Measurements from ENCODE around the gene TFF1. TPM values are rescaled to one million over a fixed set of nuclear protein-coding genes. Genes with fewer than 3 reads are reported as not detected.

Gene TFF1
- total RNA-seq, 3 donors from 2014 or later (not counting 1 experiment from before 2014, with no cell fraction given) = not detected

DNA sequence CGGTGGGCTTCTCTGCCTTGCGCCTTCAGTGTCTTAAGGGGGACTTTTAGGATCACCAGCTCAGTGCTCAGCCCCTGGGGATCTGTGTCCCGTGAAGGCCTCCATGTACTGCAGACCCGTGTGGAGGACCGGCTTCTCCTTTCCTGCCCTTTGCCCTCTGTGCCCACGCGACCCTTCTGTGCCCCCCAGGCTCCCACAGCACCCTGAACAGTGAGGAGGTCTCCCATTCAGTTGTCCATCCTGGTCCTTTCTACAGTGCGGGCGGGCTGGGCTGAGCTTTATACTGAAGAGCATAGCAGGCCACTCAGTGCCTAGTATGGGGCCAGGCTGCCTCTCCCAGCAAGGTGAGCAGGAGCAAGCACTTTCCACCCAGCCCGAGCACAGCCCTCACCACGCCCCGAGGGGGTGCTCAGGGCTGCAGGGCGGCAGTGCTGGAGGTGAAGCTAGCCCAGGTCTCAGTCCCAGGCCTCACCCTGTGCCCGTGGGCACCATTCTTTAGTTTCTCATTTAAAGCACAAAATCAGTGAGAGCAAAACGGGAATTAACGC is 7.6 kb upstream of the TFF1 start:
- H3K27me3 Mint-ChIP-seq (ENCODE audit: low read depth in 2 of 2) = peaks cover 46 to 65% of the 10 kb centered on the region in 2 donors
- no peaks in the 10 kb centered on the region for H3K36me3 Mint-ChIP-seq
- peaks cover 0 to 13% of the 10 kb centered on the region in 2 donors for H3K4me1 Mint-ChIP-seq
- WGBS (ENCODE audit: insufficient coverage) = 93% methylated on average over 16 of the region's 16 CpGs
- ATAC-seq (no peak), DNase-seq (no peak)
- Histone ChIP-seq H3K36me3 (ENCODE audit: control insufficient read depth, insufficient read depth, low read length) (no peaks in the 10 kb centered on the region), H3K27ac (ENCODE audit: low read length) (no peak overlapping the region), H3K9me3 (ENCODE audit: control insufficient read depth, insufficient read depth, low read length) (no peaks in the 10 kb centered on the region), H3K4me3 (ENCODE audit: low read length) (no peak overlapping the region), H3K4me1 (ENCODE audit: control insufficient read depth, insufficient read depth, low read length) (no peaks in the 10 kb centered on the region), H3K27me3 (ENCODE audit: control insufficient read depth, insufficient read depth, low read length) (no peaks in the 10 kb centered on the region)
- H3K4me3 Mint-ChIP-seq = no peak overlapping the region
- no peak for TF ChIP-seq CTCF (IDR thresholded peaks at IDR 0.05)
- H3K27ac Mint-ChIP-seq = no peak overlapping the region
- no peaks in the 10 kb centered on the region for H3K9me3 Mint-ChIP-seq
- intact Hi-C loops (cut with micrococcal nuclease) = no loop called here

DNA sequence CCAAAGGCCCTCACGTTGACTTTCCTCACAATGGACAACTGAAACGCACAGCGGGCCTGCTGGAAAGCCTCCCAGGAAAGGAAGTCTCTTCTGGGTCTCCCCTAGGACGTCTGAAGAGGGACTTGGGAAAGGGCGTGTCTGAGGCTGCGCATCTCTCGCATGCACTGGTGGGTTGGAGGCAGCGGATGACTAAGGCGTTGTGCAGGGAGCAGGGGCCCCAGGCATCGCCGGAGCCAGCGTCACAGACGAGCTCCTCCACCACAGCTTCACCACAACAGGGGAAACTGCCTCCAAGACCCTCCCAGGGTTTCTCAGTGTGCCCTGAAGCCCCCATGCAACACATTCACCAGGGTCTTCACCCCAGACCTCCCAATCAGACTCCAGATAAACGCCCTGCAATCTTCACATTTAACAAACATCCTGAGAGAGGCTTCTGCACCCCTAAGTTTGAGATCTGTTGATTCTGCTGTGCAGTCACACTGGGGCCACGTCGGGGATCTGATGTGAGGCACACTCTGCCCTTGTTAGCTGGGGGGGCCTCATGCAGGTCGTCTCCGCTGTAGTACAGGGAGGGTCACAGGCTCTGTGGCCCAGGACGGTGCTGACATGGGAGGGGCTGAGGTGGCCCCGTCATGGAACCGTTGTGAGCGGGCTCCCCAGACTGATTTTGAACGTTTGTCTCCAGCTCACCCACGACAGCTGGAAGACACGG is 7.0 kb upstream of the TFF1 start:
- H3K36me3 Mint-ChIP-seq = no peaks in the 10 kb centered on the region
- ATAC-seq = no peak
- H3K27ac Mint-ChIP-seq = no peak overlapping the region
- no peak for DNase-seq
- WGBS (ENCODE audit: insufficient coverage) = 79% methylated on average over 25 of the region's 25 CpGs
- intact Hi-C loops (cut with micrococcal nuclease) = no loop called here
- Histone ChIP-seq H3K27ac (ENCODE audit: low read length) (no peak overlapping the region), H3K4me1 (ENCODE audit: control insufficient read depth, insufficient read depth, low read length) (no peaks in the 10 kb centered on the region), H3K9me3 (ENCODE audit: control insufficient read depth, insufficient read depth, low read length) (no peaks in the 10 kb centered on the region), H3K4me3 (ENCODE audit: low read length) (no peak overlapping the region), H3K36me3 (ENCODE audit: control insufficient read depth, insufficient read depth, low read length) (no peaks in the 10 kb centered on the region), H3K27me3 (ENCODE audit: control insufficient read depth, insufficient read depth, low read length) (no peaks in the 10 kb centered on the region)
- peaks cover 0 to 13% of the 10 kb centered on the region in 2 donors for H3K4me1 Mint-ChIP-seq
- H3K9me3 Mint-ChIP-seq = no peaks in the 10 kb centered on the region
- no peak for TF ChIP-seq CTCF (IDR thresholded peaks at IDR 0.05)
- peaks cover 46 to 68% of the 10 kb centered on the region in 2 donors for H3K27me3 Mint-ChIP-seq (ENCODE audit: low read depth in 2 of 2)
- H3K4me3 Mint-ChIP-seq = no peak overlapping the region

GRCh38 chr21:42370894-42371654 is 4.7 kb upstream of the TFF1 start:
- H3K36me3 Mint-ChIP-seq = no peaks in the 10 kb centered on the region
- H3K4me3 Mint-ChIP-seq = no peak overlapping the region
- H3K36me3 ChIP-seq (ENCODE audit: control insufficient read depth, insufficient read depth, low read length) = no peaks in the 10 kb centered on the region
- peaks cover 34 to 49% of the 10 kb centered on the region in 2 donors for H3K27me3 Mint-ChIP-seq (ENCODE audit: low read depth in 2 of 2)
- H3K27ac Mint-ChIP-seq = peak overlapping the region in 1 of 2 donors; percentile 72
- 66% methylated on average over 18 of the region's 18 CpGs for WGBS (ENCODE audit: insufficient coverage)
- H3K4me3 ChIP-seq (ENCODE audit: low read length) = no peak overlapping the region
- H3K4me1 Mint-ChIP-seq = peaks cover 0 to 13% of the 10 kb centered on the region in 2 donors
- H3K9me3 ChIP-seq (ENCODE audit: control insufficient read depth, insufficient read depth, low read length) = no peaks in the 10 kb centered on the region
- intact Hi-C loops (cut with micrococcal nuclease) = no loop called here
- no peak for ATAC-seq
- no peaks in the 10 kb centered on the region for H3K9me3 Mint-ChIP-seq
- DNase-seq = no peak
- no peak for TF ChIP-seq CTCF (IDR thresholded peaks at IDR 0.05)
- H3K27ac ChIP-seq (ENCODE audit: low read length) = no peak overlapping the region
- no peaks in the 10 kb centered on the region for H3K4me1 ChIP-seq (ENCODE audit: control insufficient read depth, insufficient read depth, low read length)
- H3K27me3 ChIP-seq (ENCODE audit: control insufficient read depth, insufficient read depth, low read length) = no peaks in the 10 kb centered on the region
